Testis (tissue), 3 donors: ENCODE data around the gene ISL1. TPM values are rescaled to one million over a fixed set of nuclear protein-coding genes. Genes with fewer than 3 reads are reported as not detected.

ENCODE experiments used
- DNase-seq: peaks from one replicate; pipeline ENCODE4 v3.0.0-alpha.2; 2019
- H3K27ac ChIP-seq, 2 donors: fragments of 200-600 bp; sonication (generic); one replicate each; pipeline ENCODE4 v1.5.1; 2019
- H3K27me3 ChIP-seq: fragments of 200-600 bp; sonication (generic); one replicate; pipeline ENCODE4 v1.5.1; 2019
- H3K36me3 ChIP-seq: fragments of 200-600 bp; sonication (generic); one replicate; pipeline ENCODE4 v1.5.1; 2017; ENCODE audit warnings: low read depth; ENCODE audit errors: missing control alignments
- H3K4me1 ChIP-seq: fragments of 200-600 bp; sonication (generic); one replicate; pipeline ENCODE4 v1.5.1; 2019
- H3K4me3 ChIP-seq, 2 donors: fragments of 200-600 bp; sonication (generic); one replicate each; pipeline ENCODE4 v1.5.1; 2017 to 2019
- H3K9me3 ChIP-seq: fragments of 200-600 bp; sonication (generic); one replicate; pipeline ENCODE4 v1.5.1; 2017
- POLR2A ChIP-seq: fragments of 450-650 bp; IDR thresholded peaks from one replicate; pipeline ENCODE4 v1.6.1; 2017; ENCODE audit warnings: antibody characterized with exemption, mild to moderate bottlenecking, moderate library complexity
- WGBS, 2 donors: methylation state at CpG; one replicate each; pipeline ENCODE4 v1.1.5; 2018; 5-methylcytosine and 5-hydroxymethylcytosine counted together
- intact Hi-C: fragments of 100-400 bp; cut with DNase I; formaldehyde crosslinking; loops from one replicate; pipeline ENCODE4 v1.15.1; 2023; ENCODE audit warnings: low total_unique reads
- polyA plus RNA-seq: library from polyadenylated mRNA; stranded (reverse); fragments of 350-450 nt; fragmentation: Illumina TruSeq; extraction: RNeasy Lipid Tissue Mini Kit (QIAGEN cat#74804); gene quantifications from one replicate; pipeline ENCODE4 v1.2.3, GENCODE V29; 2014; ENCODE audit warnings: low read depth, low replicate concordance; ENCODE audit not compliant: insufficient read depth
- total RNA-seq, 2 donors: library from RNA; depleted of rRNA; stranded (reverse); fragments of >200 nt; gene quantifications; one replicate each; pipeline ENCODE4 v1.2.3, GENCODE V29; 2016
- TF ChIP-seq, protein P1 (sequence below), 3 experiments: fragments of 450-650 bp in 2 of 3; fragments of 200-600 bp in 1 of 3; sonication (generic) in 1 of 3; IDR thresholded peaks; one replicate each; pipeline ENCODE4 v1.5.1; 2016 to 2019; ENCODE audit warnings: antibody characterized with exemption in 3 of 3, mild to moderate bottlenecking in 2 of 3, moderate library complexity in 1 of 3

The ISL1 gene
- total and polyA plus RNA-seq, 3 donors from 2014 or later = 2.4 to 5.4 (median 4.5) TPM

DNA sequence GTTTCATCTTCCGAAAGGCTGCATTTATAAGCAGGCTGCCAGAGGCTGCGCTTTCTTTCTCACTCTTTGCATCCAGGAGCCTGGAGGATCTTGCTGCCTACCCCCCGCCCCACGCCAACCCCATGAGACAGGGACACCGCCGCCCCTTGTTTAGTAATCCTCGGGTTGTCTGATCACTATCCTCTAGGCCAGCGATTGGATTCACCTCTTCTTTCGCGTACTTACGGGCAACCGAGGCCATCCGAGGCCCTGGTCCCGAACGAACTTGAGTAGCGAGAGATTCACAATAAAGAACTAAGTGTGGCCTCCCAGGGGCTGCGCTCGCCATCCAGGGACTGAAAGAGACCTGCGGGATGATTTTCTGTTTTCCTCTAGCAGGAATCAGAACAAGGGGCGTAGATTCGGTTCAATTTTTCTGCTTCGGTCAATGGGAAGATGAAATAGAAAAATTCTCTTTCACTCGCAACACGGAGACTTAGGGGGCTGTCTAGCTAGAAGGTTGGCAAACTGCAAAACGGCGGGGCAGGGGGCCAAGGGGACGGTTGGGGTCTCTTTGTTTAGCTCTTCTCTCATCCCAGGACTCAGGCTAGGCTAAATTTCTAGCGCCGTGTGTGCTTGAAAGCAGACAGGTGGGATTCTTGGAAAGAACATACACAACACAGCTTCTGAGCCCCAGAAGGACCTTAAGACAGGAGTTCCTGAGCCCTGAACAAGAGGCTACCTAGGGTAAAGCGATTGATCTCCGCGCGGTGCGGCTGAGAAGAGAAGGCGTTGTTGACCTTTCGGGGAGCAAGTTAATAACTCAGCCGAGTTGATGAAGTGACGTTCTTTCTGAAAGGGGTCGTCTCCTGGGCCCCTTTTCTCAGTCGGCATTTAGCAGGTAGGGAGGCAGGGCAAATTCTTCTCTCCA is 5.8 kb upstream of the ISL1 start:
- no peak overlapping the region for H3K4me3 ChIP-seq
- no peaks in the 10 kb centered on the region for H3K36me3 ChIP-seq
- H3K27me3 ChIP-seq = no peaks in the 10 kb centered on the region
- intact Hi-C loops = no loop called here
- peaks cover 14% of the 10 kb centered on the region for H3K4me1 ChIP-seq
- DNase-seq = no peak
- no peak overlapping the region for H3K27ac ChIP-seq
- TF ChIP-seq, protein P1, sequence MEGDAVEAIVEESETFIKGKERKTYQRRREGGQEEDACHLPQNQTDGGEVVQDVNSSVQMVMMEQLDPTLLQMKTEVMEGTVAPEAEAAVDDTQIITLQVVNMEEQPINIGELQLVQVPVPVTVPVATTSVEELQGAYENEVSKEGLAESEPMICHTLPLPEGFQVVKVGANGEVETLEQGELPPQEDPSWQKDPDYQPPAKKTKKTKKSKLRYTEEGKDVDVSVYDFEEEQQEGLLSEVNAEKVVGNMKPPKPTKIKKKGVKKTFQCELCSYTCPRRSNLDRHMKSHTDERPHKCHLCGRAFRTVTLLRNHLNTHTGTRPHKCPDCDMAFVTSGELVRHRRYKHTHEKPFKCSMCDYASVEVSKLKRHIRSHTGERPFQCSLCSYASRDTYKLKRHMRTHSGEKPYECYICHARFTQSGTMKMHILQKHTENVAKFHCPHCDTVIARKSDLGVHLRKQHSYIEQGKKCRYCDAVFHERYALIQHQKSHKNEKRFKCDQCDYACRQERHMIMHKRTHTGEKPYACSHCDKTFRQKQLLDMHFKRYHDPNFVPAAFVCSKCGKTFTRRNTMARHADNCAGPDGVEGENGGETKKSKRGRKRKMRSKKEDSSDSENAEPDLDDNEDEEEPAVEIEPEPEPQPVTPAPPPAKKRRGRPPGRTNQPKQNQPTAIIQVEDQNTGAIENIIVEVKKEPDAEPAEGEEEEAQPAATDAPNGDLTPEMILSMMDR (IDR thresholded peaks at IDR 0.05) = no peak
- TF ChIP-seq POLR2A = no peak
- 3 to 9% methylated on average over 40 of the region's 40 CpGs for WGBS, 2 donors
- no peaks in the 10 kb centered on the region for H3K9me3 ChIP-seq

DNA sequence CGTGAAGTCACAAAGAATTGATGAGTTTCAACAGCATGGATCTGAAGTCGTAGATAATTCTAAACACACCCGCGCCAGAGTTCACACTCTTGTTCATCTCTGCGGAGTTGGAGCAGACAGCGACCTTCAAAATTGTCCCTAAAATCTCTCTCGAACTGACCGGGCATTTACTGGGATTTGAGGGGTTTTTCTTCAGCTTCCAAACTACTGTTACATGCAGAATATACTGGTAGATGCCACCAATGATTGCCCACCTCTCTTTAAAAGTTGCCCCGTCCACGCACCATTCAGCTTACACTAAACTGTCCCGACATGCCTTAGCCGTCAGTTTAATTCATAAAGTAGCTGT is 5.2 kb upstream of the ISL1 start:
- no peak overlapping the region for H3K4me3 ChIP-seq
- DNase-seq = no peak
- H3K27me3 ChIP-seq = no peaks in the 10 kb centered on the region
- no peak for TF ChIP-seq POLR2A
- TF ChIP-seq, protein P1 (IDR thresholded peaks at IDR 0.05) = no peak
- no peaks in the 10 kb centered on the region for H3K36me3 ChIP-seq
- no peaks in the 10 kb centered on the region for H3K9me3 ChIP-seq
- no peak overlapping the region for H3K27ac ChIP-seq
- 4 to 5% methylated on average over 12 of the region's 12 CpGs for WGBS, 2 donors
- intact Hi-C loops = no loop called here
- peaks cover 14% of the 10 kb centered on the region for H3K4me1 ChIP-seq

DNA sequence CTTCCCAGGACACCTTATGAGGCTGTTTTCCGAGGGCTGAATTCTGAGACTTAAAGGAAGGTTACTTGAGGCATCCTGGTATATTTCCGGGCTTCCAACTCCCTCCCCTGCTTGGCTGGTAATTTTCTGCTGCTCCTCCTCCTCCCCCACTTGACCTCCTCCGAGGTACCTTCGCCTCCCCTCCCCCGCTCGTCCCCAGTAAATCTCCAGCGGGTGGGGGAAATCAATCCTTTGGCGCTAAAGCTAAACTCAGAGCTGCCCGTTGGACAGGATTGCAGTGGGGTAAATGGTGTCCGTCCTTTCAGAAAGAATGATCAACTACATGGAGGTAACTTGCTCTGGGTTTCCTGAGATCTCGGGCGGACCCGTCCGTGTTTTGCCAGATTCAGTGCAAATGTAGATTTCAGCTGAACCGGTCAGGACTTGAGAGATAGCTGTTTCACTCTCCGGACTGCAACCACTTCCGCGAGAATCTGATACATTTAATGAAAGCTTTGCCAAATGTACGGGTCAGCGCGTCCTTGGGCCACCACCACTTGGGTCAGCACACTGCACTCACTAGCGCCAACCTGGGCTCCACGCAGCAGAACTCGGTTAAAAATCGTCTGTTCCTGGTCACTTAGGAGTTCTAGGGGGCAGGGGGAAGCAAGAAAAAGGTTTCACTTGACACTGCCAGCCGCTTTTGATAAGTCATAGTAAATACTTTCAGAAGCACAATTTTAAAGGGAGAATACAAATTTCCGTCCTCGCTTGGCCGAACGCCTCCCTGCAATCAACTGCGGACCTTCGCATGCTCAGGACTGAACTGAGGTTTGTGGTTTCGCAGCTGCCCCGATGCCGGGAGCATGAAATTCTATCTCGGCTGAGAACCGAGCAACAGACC is 4.6 kb upstream of the ISL1 start:
- Histone ChIP-seq H3K27ac (no peak overlapping the region), H3K27me3 (no peaks in the 10 kb centered on the region)

DNA sequence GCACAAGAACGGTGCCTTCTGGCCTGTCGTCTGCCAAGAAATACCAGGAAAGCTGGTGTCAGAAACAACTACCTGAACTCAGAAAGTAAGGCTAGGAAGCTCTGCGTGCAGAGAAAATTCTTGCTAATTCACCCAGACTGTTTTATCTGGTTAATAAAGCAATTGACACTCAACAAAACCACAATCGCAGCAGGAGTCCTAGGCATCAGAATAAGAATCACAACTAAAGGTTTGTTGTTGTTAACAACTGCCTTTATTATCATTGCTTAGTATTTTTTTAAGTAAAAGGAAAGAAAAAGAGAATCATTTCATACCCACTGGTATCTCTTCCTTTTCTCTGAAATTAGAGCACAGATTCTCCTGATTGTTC is 3.9 kb upstream of the ISL1 start:
- Histone ChIP-seq H3K27ac (no peak overlapping the region), H3K27me3 (no peaks in the 10 kb centered on the region), H3K4me3 (no peak overlapping the region), H3K9me3 (no peaks in the 10 kb centered on the region), H3K4me1 (peaks cover 14% of the 10 kb centered on the region), H3K36me3 (no peaks in the 10 kb centered on the region)
- no peak for DNase-seq
- intact Hi-C loops = no loop called here
- TF ChIP-seq POLR2A = no peak
- TF ChIP-seq, protein P1 (IDR thresholded peaks at IDR 0.05) = no peak
- WGBS, 2 donors = 0 to 3% methylated on average over 4 of the region's 4 CpGs

More for the DNA sequence above, 4.6 kb upstream of the ISL1 start:
- H3K9me3 ChIP-seq = no peaks in the 10 kb centered on the region
- no peak overlapping the region for H3K4me3 ChIP-seq
- peak; percentile 56 for DNase-seq
- intact Hi-C loops = no loop called here
- no peaks in the 10 kb centered on the region for H3K36me3 ChIP-seq
- 1% methylated on average over 31 to 37 of the region's 37 CpGs for WGBS, 2 donors
- TF ChIP-seq POLR2A = no peak
- TF ChIP-seq, protein P1 (IDR thresholded peaks at IDR 0.05) = no peak
- peaks cover 14% of the 10 kb centered on the region for H3K4me1 ChIP-seq
